HG03432 (cell line): Measurements from ENCODE around the gene IFNL2.
"Not testable (repeated sequence)": the region's sequence is repeated elsewhere in the genome, so short reads cannot be mapped to it uniquely, and the experiment has no call there.

Source experiments
- ATAC-seq: cut with Tn5 transposase; IDR thresholded peaks from one replicate; pipeline ENCODE4 v1.9.1; 2021; ENCODE audit warnings: mild to moderate bottlenecking, moderate library complexity; ENCODE audit not compliant: unreplicated experiment

The IFNL2 gene

GRCh38 chr19:39296055-39296645, 28.0 kb downstream of the IFNL2 start, which contains the start of gene IFNL1:
TSS of gene IFNL1 (plus strand) at chr19:39296407. CDS start at chr19:39296422, 15 bp downstream.
- ATAC-seq, result no peak

GRCh38 chr19:39296906-39297305, 28.7 kb downstream of the IFNL2 start:
- ATAC-seq, result no peak

DNA sequence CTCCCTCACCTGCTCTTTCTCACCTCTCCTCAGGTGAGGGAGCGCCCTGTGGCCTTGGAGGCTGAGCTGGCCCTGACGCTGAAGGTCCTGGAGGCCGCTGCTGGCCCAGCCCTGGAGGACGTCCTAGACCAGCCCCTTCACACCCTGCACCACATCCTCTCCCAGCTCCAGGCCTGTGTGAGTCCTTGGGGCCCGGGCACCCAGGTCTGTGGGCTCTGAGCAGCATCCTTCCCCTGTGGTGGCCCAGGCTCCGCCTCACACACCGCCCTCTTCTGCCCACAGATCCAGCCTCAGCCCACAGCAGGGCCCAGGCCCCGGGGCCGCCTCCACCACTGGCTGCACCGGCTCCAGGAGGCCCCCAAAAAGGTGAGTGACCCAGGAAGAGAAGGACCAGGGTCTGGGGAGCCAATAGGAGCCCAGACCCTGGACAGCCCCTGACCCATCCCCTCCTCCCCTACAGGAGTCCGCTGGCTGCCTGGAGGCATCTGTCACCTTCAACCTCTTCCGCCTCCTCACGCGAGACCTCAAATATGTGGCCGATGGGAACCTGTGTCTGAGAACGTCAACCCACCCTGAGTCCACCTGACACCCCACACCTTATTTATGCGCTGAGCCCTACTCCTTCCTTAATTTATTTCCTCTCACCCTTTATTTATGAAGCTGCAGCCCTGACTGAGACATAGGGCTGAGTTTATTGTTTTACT, 29.9 kb downstream of the IFNL2 start:
- ATAC-seq, result no peak

DNA sequence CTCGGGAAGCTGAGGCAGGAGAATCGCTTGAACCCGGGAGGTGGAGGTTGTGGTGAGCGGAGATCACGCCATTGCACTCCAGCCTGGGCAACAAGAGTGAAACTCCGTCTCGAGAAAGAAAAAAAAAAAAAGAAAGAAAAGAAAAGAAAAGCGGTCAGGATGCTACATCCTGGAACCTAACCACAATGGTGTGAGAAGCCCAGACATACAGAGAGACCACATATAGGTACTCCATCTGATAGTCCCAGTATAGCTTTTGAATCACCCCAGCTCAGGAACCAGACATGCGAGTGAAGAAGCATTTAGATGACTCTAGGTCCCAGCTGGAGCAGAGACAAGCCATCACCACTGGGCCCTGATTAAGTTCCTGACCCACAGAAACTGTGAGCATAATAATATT, 31.2 kb downstream of the IFNL2 start:
- no peak for ATAC-seq

- ATAC-seq, result no peak
Observed at GRCh38 chr19:39299832-39300231, 31.6 kb downstream of the IFNL2 start.

DNA sequence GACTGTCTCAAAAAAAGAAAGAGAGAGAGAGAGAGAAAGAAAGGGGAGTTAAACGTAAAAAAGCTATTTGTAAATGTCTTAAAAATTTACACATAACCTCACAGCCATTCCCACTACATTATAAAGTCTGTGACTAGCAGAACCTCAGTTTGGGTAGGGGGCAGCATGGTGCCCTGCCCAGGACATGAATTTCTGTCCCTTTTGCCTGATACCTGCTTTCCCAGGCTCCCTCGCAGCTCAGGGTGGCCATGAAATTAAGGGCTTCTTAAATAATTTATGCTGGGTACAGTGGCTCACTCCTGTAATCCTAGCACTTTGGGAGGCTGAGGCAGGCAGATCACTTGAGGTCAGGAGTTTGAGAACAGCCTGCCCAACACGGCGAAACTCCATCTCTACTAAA, 32.8 kb downstream of the IFNL2 start:
- ATAC-seq, result no peak

GRCh38 chr19:39301562-39301961, 33.4 kb downstream of the IFNL2 start:
- no peak for ATAC-seq

DNA sequence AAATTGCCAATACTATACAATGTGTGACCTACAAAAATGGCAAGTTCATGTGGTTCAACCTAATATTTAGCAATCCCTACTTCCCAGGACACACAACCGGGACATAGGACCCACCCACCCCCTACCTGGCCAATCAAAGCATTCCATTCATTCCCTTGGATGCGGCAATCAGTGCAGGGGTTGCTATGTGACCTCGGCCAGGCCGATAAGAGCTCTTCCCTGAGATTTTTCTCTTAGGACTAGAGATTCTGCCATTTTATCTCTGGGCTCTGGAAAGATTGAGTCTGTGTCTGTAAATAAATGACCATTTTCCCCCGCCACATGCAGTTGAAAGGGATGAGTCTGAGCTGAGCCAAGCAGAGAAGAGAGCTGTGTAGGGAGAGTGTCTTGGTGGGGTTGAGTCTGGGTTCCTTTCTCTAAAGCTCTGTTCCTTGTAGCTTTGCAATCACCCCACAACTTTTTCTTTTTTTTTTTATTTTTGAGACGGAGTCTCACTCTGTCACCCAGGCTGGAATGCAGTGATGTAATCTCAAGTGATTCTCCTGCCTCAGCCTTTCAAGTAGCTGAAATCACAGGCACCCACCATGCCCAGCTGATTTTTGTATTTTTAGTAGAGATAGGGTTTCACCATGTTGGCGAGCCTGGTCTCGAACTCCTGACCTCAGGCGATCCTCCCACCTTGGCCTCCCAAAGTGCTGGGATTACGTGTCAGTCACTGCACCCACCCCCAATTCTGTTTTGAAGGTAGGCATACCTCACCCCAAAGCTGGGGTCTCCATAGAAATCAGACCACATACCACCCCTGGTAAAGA, 35.4 kb downstream of the IFNL2 start:
- no peak for ATAC-seq

- no peak for ATAC-seq
Observed at GRCh38 chr19:39304185-39304513, 36.0 kb downstream of the IFNL2 start.

- ATAC-seq, result no peak
Observed at GRCh38 chr19:39304701-39305571, 36.7 kb downstream of the IFNL2 start.

GRCh38 chr19:39306075-39306474, 37.9 kb downstream of the IFNL2 start:
- ATAC-seq, result no peak

- no peak for ATAC-seq
Observed at GRCh38 chr19:39307046-39307821, 39.0 kb downstream of the IFNL2 start.

DNA sequence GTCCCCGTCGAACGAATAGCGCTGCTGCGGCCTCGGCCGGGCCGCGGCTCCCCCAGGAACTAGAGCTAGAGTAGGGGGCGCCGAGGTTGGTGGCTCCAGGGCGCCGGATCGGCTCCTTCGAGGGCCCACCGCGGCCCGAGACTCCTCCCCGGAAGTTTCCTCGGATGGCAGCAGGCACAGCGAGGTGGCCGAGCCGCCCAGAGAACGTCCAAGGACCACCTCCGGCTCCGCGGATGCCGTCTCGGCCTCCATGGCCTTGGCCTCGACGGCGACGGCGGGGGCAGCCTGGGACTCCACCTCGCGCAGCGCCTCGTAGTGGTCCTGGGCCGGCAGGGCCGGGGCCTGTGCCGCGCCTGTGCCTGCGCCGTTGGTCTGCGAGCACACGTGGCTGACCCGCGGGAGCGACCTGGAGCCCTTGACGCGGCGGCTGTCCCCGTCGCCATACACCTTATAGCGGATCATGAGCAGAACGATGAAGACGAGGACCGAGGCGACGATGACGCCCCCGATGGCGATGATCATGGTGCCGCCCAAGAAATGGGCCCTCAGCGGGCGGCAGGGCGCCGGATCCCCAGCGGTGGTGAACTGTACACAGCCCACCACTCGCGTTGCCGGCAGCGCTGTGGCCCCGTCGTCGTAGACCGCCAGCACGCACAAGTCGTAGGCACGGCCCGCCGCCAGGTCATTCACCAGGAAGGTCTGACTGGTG, 39.8 kb downstream of the IFNL2 start:
- ATAC-seq, result no peak

DNA sequence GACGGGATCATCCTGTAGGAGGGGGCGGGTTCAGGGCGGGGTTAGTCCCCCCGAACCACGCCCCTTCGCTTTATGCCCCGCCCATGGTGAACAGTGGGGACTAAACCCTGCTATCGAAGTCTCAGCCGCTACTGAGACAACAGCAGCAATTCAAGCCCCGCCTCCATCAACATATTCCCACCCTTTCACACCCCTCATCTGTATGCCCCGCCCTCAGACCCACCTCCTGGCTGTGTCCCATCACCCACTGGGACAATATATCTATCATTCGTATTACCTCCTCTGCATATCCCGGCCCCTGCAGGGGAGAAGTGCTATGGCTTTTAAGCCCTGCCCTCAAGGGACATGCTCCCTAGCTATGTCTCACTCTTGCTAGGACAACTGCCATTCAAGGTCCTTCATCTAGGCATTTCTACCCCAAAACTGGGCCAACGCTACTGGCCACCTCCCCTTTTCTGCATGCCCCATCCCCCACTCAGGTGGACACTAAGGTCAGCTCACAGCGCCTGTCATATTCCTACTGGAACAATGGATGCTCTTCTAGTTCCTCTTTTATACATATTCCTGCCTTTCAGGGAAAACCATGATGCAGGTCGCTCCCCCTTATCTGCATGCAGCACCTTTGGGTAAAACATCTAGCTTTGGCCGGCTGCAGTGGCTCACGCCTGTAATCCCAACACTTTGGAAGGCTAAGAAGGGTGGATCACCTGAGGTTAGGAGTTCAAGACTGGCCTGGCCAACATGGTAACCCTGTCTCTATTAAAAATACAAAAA, 40.5 kb downstream of the IFNL2 start:
- no peak for ATAC-seq

DNA sequence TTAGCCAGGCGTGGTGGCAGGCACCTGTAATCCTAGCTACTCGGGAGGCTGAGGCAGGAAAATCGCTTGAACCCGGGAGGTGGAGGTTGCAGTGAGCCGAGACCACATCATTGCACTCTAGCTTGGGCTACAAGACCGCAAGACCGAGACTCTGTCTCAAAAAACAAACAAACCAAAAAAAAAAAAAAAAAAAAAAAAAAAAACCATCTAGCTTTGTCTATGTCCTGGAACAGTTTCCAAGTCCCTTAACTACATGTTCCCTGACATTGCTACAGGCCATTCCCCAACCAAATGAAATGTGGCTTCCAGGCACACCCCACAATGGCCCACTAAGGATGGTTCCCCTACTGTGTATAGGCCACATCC, 41.1 kb downstream of the IFNL2 start:
- not testable (repeated sequence) for ATAC-seq

- no peak for ATAC-seq
Observed at GRCh38 chr19:39310558-39311311, 42.5 kb downstream of the IFNL2 start.

DNA sequence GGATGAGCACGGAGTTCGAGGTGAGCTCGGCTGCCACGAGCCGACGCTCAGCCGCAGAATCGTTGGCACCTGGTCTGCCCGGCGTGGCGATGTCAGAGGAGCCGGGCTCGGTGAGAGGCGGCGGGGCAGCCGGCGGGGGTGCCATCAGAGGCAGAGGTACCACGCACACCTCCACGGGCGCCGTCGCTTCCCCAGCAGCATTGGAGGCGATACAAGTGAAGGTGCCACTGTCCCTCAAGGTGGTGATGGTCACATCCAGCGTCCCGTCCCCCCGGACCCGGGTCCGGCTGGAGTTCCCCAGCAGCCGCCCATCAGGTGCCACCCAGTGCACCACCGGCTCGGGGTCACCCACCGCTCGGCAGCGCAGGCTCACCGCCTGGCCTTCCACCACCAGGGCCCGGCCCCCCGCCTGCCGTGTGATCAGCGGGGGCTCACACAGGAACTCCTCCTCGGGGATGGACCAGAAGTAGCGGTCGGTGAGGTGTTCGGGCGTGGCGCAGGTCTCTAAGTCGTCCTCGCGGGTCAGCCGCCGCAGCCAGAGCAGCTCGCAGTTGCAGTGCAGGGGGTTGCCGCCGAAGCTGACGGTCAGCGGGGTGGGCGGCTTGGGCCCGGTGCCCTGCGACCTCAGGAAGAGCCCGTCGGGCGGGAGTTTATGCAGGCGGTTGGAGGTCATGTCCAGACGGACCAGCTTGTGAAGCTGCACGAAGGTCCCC, 46.0 kb downstream of the IFNL2 start:
- no peak for ATAC-seq

- no peak for ATAC-seq
Observed at GRCh38 chr19:39315933-39316332, 47.7 kb downstream of the IFNL2 start.
